ENCODE measurements around the gene OTX2. TPM values are rescaled to one million over a fixed set of nuclear protein-coding genes. Genes with fewer than 3 reads are reported as not detected.

The OTX2 gene
- polyA plus RNA-seq, 1 experiment, result not detected

- ChIA-PET CTCF (no interaction called here), POLR2A (no interaction called here)
- no peak for TF ChIP-seq CTCF (IDR thresholded peaks at IDR 0.05; ENCODE audit: low read depth, low read length)
- Histone ChIP-seq H3K4me3 (ENCODE audit: low read depth, low read length) (no peak overlapping the region), H3K9me3 (ENCODE audit: control insufficient read depth, insufficient read depth, low read length) (no peaks in the 10 kb centered on the region; the same call in 1 of the 2 replicates), H3K27ac (ENCODE audit: low read depth, low read length) (no peak overlapping the region), H3K27me3 (ENCODE audit: control insufficient read depth, insufficient read depth, low read length) (peaks cover 3% of the 10 kb centered on the region)
- DNase-seq (ENCODE audit: low read depth, low spot score), result no peak
Measured at GRCh38 chr14:56846970-56847930, 37.0 kb upstream of the OTX2 start.

GRCh38 chr14:56844406-56845002, 34.2 kb upstream of the OTX2 start:
- H3K27me3 ChIP-seq (ENCODE audit: control insufficient read depth, insufficient read depth, low read length), result peaks cover 3% of the 10 kb centered on the region
- H3K4me3 ChIP-seq (ENCODE audit: low read depth, low read length), result no peak overlapping the region
- H3K9me3 ChIP-seq (ENCODE audit: control insufficient read depth, insufficient read depth, low read length), result no peaks in the 10 kb centered on the region; the same call in 1 of the 2 replicates
- CTCF ChIA-PET, result no interaction called here
- TF ChIP-seq CTCF (IDR thresholded peaks at IDR 0.05; ENCODE audit: low read depth, low read length), result no peak
- H3K27ac ChIP-seq (ENCODE audit: low read depth, low read length), result no peak overlapping the region
- POLR2A ChIA-PET, result no interaction called here
- DNase-seq (ENCODE audit: low read depth, low spot score), result no peak

GRCh38 chr14:56841611-56842010, 31.3 kb upstream of the OTX2 start:
- Histone ChIP-seq H3K4me3 (ENCODE audit: low read depth, low read length) (no peak overlapping the region), H3K9me3 (ENCODE audit: control insufficient read depth, insufficient read depth, low read length) (no peaks in the 10 kb centered on the region; the same call in 1 of the 2 replicates), H3K27me3 (ENCODE audit: control insufficient read depth, insufficient read depth, low read length) (no peaks in the 10 kb centered on the region), H3K27ac (ENCODE audit: low read depth, low read length) (no peak overlapping the region)
- CTCF ChIA-PET, result no interaction called here
- DNase-seq (ENCODE audit: low read depth, low spot score), result no peak
- POLR2A ChIA-PET, result no interaction called here
- TF ChIP-seq CTCF (IDR thresholded peaks at IDR 0.05; ENCODE audit: low read depth, low read length), result no peak

- CTCF ChIA-PET, result no interaction called here
- DNase-seq (ENCODE audit: low read depth, low spot score), result no peak
- TF ChIP-seq CTCF (IDR thresholded peaks at IDR 0.05; ENCODE audit: low read depth, low read length), result no peak
- Histone ChIP-seq H3K27me3 (ENCODE audit: control insufficient read depth, insufficient read depth, low read length) (no peaks in the 10 kb centered on the region), H3K9me3 (ENCODE audit: control insufficient read depth, insufficient read depth, low read length) (no peaks in the 10 kb centered on the region; the same call in 1 of the 2 replicates), H3K27ac (ENCODE audit: low read depth, low read length) (no peak overlapping the region), H3K4me3 (ENCODE audit: low read depth, low read length) (no peak overlapping the region)
- POLR2A ChIA-PET, result no interaction called here
Measured at GRCh38 chr14:56840221-56840620, 29.9 kb upstream of the OTX2 start.

- H3K4me3 ChIP-seq (ENCODE audit: low read depth, low read length), result no peak overlapping the region
- TF ChIP-seq CTCF (IDR thresholded peaks at IDR 0.05; ENCODE audit: low read depth, low read length), result no peak
- POLR2A ChIA-PET, result no interaction called here
- H3K27ac ChIP-seq (ENCODE audit: low read depth, low read length), result no peak overlapping the region
- no peaks in the 10 kb centered on the region for H3K27me3 ChIP-seq (ENCODE audit: control insufficient read depth, insufficient read depth, low read length)
- H3K9me3 ChIP-seq (ENCODE audit: control insufficient read depth, insufficient read depth, low read length), result no peaks in the 10 kb centered on the region
- DNase-seq (ENCODE audit: low read depth, low spot score), result no peak
- CTCF ChIA-PET, result no interaction called here
Measured at GRCh38 chr14:56829151-56829550, 18.9 kb upstream of the OTX2 start.

All from AG04450 (cell line).